Trophoblast cell (in vitro differentiated cells and primary cell): ENCODE data around the gene CCDC158.
A peak's percentile ranks its signal among the peaks of the same experiment; 100 is the strongest.

Source experiments
- DNase-seq, 2 donors: peaks; one replicate each; pipeline ENCODE4 v3.0.0-alpha.2; 2016
- H2AFZ ChIP-seq: 2 replicates; pipeline ENCODE4 v1.6.1; 2013; ENCODE audit warnings: low read length, moderate library complexity, mild to moderate bottlenecking; ENCODE audit not compliant: insufficient read depth, poor library complexity
- H2AK5ac ChIP-seq: 2 replicates; pipeline ENCODE4 v1.6.1; 2013; ENCODE audit warnings: mild to moderate bottlenecking, low read length
- H2BK120ac ChIP-seq: 2 replicates; pipeline ENCODE4 v1.6.1; 2013; ENCODE audit warnings: low read length, mild to moderate bottlenecking, moderate library complexity; ENCODE audit not compliant: insufficient read depth, poor library complexity
- H2BK12ac ChIP-seq: 2 replicates; pipeline ENCODE4 v1.6.1; 2013; ENCODE audit warnings: mild to moderate bottlenecking, low read length, moderate library complexity
- H2BK5ac ChIP-seq: 2 replicates; pipeline ENCODE4 v1.6.1; 2013; ENCODE audit warnings: low read length, low read depth, moderate library complexity, mild to moderate bottlenecking; ENCODE audit not compliant: poor library complexity
- H3K14ac ChIP-seq: 2 replicates; pipeline ENCODE4 v1.6.1; 2013; ENCODE audit warnings: mild to moderate bottlenecking, low read length
- H3K18ac ChIP-seq: 2 replicates; pipeline ENCODE4 v1.6.1; 2013; ENCODE audit warnings: mild to moderate bottlenecking, low read length
- H3K23ac ChIP-seq: 2 replicates; pipeline ENCODE4 v1.6.1; 2013; ENCODE audit warnings: low read length
- H3K27ac ChIP-seq: 2 replicates; pipeline ENCODE4 v1.5.1; 2013; ENCODE audit warnings: low read depth, mild to moderate bottlenecking, inconsistent platforms, low read length, moderate library complexity
- H3K27me3 ChIP-seq: 2 replicates; pipeline ENCODE4 v1.6.1; 2013; ENCODE audit warnings: inconsistent platforms, mild to moderate bottlenecking, low read length, moderate library complexity; ENCODE audit not compliant: insufficient read depth
- H3K36me3 ChIP-seq, 2 experiments: 1 replicate in 1 of 2; 2 replicates in 1 of 2; pipeline ENCODE4 v1.6.1; 2013; ENCODE audit warnings: low read length in 2 of 2, mild to moderate bottlenecking in 2 of 2, moderate library complexity in 1 of 2; ENCODE audit not compliant: insufficient read depth in 2 of 2, control insufficient read depth in 1 of 2
- H3K4ac ChIP-seq: 2 replicates; pipeline ENCODE4 v1.6.1; 2013; ENCODE audit warnings: low read depth, mild to moderate bottlenecking, low read length, moderate library complexity
- H3K4me1 ChIP-seq, 2 experiments: 1 replicate in 1 of 2; 2 replicates in 1 of 2; pipeline ENCODE4 v1.6.1; 2013; ENCODE audit warnings: low read length in 2 of 2, mild to moderate bottlenecking in 2 of 2, moderate library complexity in 1 of 2; ENCODE audit not compliant: insufficient read depth in 2 of 2, control insufficient read depth in 1 of 2
- H3K4me2 ChIP-seq: 2 replicates; pipeline ENCODE4 v1.6.1; 2013; ENCODE audit warnings: inconsistent platforms, mild to moderate bottlenecking, low read length, moderate library complexity
- H3K4me3 ChIP-seq: 2 replicates; pipeline ENCODE4 v1.5.1; 2013; ENCODE audit warnings: mild to moderate bottlenecking, low read depth, low read length, inconsistent platforms
- H3K79me1 ChIP-seq: one replicate; pipeline ENCODE4 v1.6.1; 2013; ENCODE audit warnings: low read length
- H3K79me2 ChIP-seq: 2 replicates; pipeline ENCODE4 v1.6.1; 2013; ENCODE audit warnings: low read length, mild to moderate bottlenecking; ENCODE audit not compliant: control insufficient read depth, insufficient read depth, poor library complexity
- H3K9ac ChIP-seq: 2 replicates; pipeline ENCODE4 v1.6.1; 2013; ENCODE audit warnings: mild to moderate bottlenecking, low read length
- H3K9me3 ChIP-seq: 2 replicates; pipeline ENCODE4 v1.6.1; 2013; ENCODE audit warnings: low read depth, mild to moderate bottlenecking, control low read depth, inconsistent platforms, low read length; ENCODE audit not compliant: insufficient read depth
- H4K12ac ChIP-seq: 2 replicates; pipeline ENCODE4 v1.6.1; 2013; ENCODE audit warnings: low read depth, mild to moderate bottlenecking, low read length, moderate library complexity
- H4K8ac ChIP-seq: 2 replicates; pipeline ENCODE4 v1.6.1; 2013; ENCODE audit warnings: low read depth, mild to moderate bottlenecking, low read length, moderate library complexity
- H4K91ac ChIP-seq: one replicate; pipeline ENCODE4 v1.6.1; 2013; ENCODE audit warnings: low read depth, mild to moderate bottlenecking, low read length, moderate library complexity
- WGBS: extraction: QIAGEN DNeasy Blood & Tissue Kit; methylation state at CpG from one replicate; pipeline ENCODE4 v1.1.7; 2013; ENCODE audit warnings: missing lambda C conversion rate; ENCODE audit not compliant: insufficient read length, insufficient coverage; ENCODE audit errors: extremely low coverage; 5-methylcytosine and 5-hydroxymethylcytosine counted together

Gene CCDC158

DNA sequence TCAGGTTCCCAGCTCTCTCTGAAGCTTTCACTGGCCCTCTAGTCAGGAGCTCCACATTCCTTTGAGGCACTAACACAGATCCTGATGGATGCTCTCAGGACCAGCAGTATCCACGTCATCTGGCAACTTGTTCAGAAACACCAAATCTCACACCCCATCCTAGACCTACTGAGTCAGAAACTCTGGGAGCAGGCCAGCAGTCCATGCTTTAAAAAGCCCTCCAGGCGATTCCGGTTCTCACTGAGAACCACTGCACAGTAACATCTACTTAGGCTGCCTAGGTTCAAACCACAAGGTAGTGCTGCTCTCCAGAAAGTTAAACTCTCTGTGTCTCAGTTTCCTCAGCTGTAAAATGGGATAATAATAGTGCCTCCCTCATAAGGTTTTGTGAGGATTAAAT lies 55.3 kb downstream of the CCDC158 start:
- Histone ChIP-seq H3K14ac (no peak overlapping the region), H2BK120ac (no peak overlapping the region), H2BK12ac (no peak overlapping the region), H3K9me3 (no peaks in the 10 kb centered on the region), H3K36me3 (no peaks in the 10 kb centered on the region), H2AFZ (no peak overlapping the region), H3K27me3 (no peaks in the 10 kb centered on the region), H4K8ac (no peak overlapping the region), H3K79me2 (no peaks in the 10 kb centered on the region), H2BK5ac (no peak overlapping the region), H3K9ac (no peak overlapping the region), H3K4me2 (no peak overlapping the region), H3K18ac (no peak overlapping the region), H4K91ac (no peak overlapping the region), H3K23ac (no peak overlapping the region), H2AK5ac (no peak overlapping the region), H3K4me3 (no peak overlapping the region), H3K27ac (no peak overlapping the region), H3K79me1 (no peaks in the 10 kb centered on the region), H3K4me1 (no peaks in the 10 kb centered on the region), H3K4ac (no peak overlapping the region), H4K12ac (no peak overlapping the region)
- DNase-seq, result no peak
- no CpG with 5 or more reads among the region's 3 CpGs for WGBS

- no peaks in the 10 kb centered on the region for H3K79me2 ChIP-seq
- no peak overlapping the region for H3K9ac ChIP-seq
- H3K18ac ChIP-seq, result no peak overlapping the region
- no peak overlapping the region for H4K12ac ChIP-seq
- no peak overlapping the region for H3K4me2 ChIP-seq
- no peak overlapping the region for H3K14ac ChIP-seq
- no peak for DNase-seq
- no peaks in the 10 kb centered on the region for H3K27me3 ChIP-seq
- no peak overlapping the region for H3K4me3 ChIP-seq
- no peak overlapping the region for H3K4ac ChIP-seq
- H3K9me3 ChIP-seq, result peaks cover 5% of the 10 kb centered on the region
- H2AFZ ChIP-seq, result no peak overlapping the region
- H3K27ac ChIP-seq, result no peak overlapping the region
- H4K8ac ChIP-seq, result no peak overlapping the region
- H2BK120ac ChIP-seq, result no peak overlapping the region
- H3K23ac ChIP-seq, result no peak overlapping the region
- no CpG with 5 or more reads among the region's 3 CpGs for WGBS
- H3K4me1 ChIP-seq, result no peaks in the 10 kb centered on the region
- no peak overlapping the region for H2AK5ac ChIP-seq
- H2BK12ac ChIP-seq, result no peak overlapping the region
- H2BK5ac ChIP-seq, result no peak overlapping the region
- H4K91ac ChIP-seq, result no peak overlapping the region
- no peaks in the 10 kb centered on the region for H3K36me3 ChIP-seq
- H3K79me1 ChIP-seq, result no peaks in the 10 kb centered on the region
These were observed 56.2 kb downstream of the CCDC158 start for GRCh38 chr4:76364763-76365162.

DNA sequence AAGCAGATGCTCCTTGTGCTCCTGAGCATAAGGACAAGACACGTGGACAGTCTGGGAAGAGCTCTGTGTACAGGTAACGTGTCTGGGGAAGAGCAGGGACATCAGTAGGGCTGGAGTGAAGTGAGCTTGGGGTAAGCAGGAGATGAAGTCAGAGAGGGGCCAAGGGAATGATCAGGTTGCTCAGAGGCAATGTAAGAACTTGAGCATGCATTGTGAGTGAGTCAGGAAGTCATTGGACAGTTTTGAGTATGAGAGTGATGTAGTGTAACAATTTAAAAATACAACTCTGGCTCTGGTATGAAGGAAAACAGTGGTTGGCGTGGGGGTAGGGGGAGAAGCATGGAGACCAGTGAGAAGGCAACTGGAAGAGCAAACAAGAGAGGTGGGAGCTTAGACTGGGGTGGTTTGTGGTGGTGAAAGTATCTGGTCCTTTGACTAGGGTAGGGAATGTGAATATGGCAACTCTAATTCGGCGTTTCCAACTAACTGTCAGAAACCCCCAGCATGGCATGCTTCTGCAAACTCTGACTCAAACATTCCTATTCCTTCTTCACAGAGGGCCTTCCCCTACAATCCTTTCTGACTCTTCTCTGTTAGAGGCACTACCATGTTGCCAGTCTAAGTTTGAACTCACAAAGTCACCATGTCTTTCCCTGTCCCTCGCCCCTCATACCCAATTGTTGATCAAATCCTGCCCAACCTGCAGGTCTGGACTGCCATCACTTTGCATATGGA lies 57.2 kb downstream of the CCDC158 start:
- no peak overlapping the region for H2BK12ac ChIP-seq
- no peak overlapping the region for H2AK5ac ChIP-seq
- no peak overlapping the region for H2BK120ac ChIP-seq
- no peaks in the 10 kb centered on the region for H3K27me3 ChIP-seq
- no peak overlapping the region for H3K4me3 ChIP-seq
- WGBS, result no CpG with 5 or more reads among the region's 6 CpGs
- no peak overlapping the region for H3K14ac ChIP-seq
- H3K23ac ChIP-seq, result no peak overlapping the region
- H3K4me1 ChIP-seq, result no peaks in the 10 kb centered on the region
- H3K79me1 ChIP-seq, result no peaks in the 10 kb centered on the region
- H3K27ac ChIP-seq, result no peak overlapping the region
- H4K91ac ChIP-seq, result no peak overlapping the region
- no peak overlapping the region for H3K9ac ChIP-seq
- H3K79me2 ChIP-seq, result no peaks in the 10 kb centered on the region
- no peak overlapping the region for H3K4me2 ChIP-seq
- peak in 1 of 2 donors; percentile 10 for DNase-seq
- H3K18ac ChIP-seq, result no peak overlapping the region
- no peak overlapping the region for H2AFZ ChIP-seq
- H4K8ac ChIP-seq, result no peak overlapping the region
- no peaks in the 10 kb centered on the region for H3K36me3 ChIP-seq
- no peak overlapping the region for H4K12ac ChIP-seq
- peaks cover 6% of the 10 kb centered on the region for H3K9me3 ChIP-seq
- no peak overlapping the region for H2BK5ac ChIP-seq
- no peak overlapping the region for H3K4ac ChIP-seq

GRCh38 chr4:76361689-76362412 lies 59.1 kb downstream of the CCDC158 start:
- Histone ChIP-seq H4K91ac (no peak overlapping the region), H2BK12ac (no peak overlapping the region), H3K79me2 (no peaks in the 10 kb centered on the region), H3K9ac (no peak overlapping the region), H4K12ac (no peak overlapping the region), H3K18ac (no peak overlapping the region), H3K27me3 (no peaks in the 10 kb centered on the region), H3K9me3 (peaks cover 6% of the 10 kb centered on the region), H3K4me2 (no peak overlapping the region), H3K4me1 (no peaks in the 10 kb centered on the region), H3K36me3 (no peaks in the 10 kb centered on the region), H2AK5ac (no peak overlapping the region), H3K14ac (no peak overlapping the region), H4K8ac (no peak overlapping the region), H3K4me3 (no peak overlapping the region), H3K79me1 (no peaks in the 10 kb centered on the region), H3K27ac (no peak overlapping the region), H2AFZ (no peak overlapping the region), H3K23ac (no peak overlapping the region), H2BK5ac (no peak overlapping the region), H2BK120ac (no peak overlapping the region), H3K4ac (no peak overlapping the region)
- no CpG with 5 or more reads among the region's 3 CpGs for WGBS
- no peak for DNase-seq
